HEK293 (cell line): ENCODE results near the gene SMPX.

Experiments used
- CTCF ChIA-PET: fragments of 350-600 bp; formaldehyde crosslinking; extraction: SDS; loops from one replicate; lab custom pipeline; 2021; ENCODE audit warnings: antibody characterized with exemption; lab: Yijun Ruan, JAX
- POLR2A ChIA-PET: fragments of 300-600 bp; formaldehyde crosslinking; extraction: SDS; loops from one replicate; lab custom pipeline; 2020; ENCODE audit warnings: antibody characterized with exemption, inconsistent platforms; lab: Yijun Ruan, JAX
- H3K27ac ChIP-seq: fragments of 200-500 bp; sonication (Bioruptor generic); 2 replicates; pipeline ENCODE4 v1.5.1; 2014; ENCODE audit warnings: low read depth, low read length, control low read depth, inconsistent platforms; ENCODE audit errors: extremely low read depth
- H3K36me3 ChIP-seq, 2 experiments: fragments of 200-500 bp in 1 of 2; sonication (Bioruptor generic) in 1 of 2; 1 replicate in 1 of 2; 2 replicates in 1 of 2; pipeline ENCODE4 v1.5.1; 2014 to 2017; ENCODE audit warnings: inconsistent platforms in 2 of 2, low read length in 2 of 2; ENCODE audit not compliant: control insufficient read depth in 2 of 2, insufficient read depth in 1 of 2
- H3K4me1 ChIP-seq: fragments of 200-500 bp; sonication (Bioruptor generic); 2 replicates; pipeline ENCODE4 v1.5.1; 2014; ENCODE audit warnings: mild to moderate bottlenecking, low read length, inconsistent platforms; ENCODE audit not compliant: control insufficient read depth, insufficient read depth
- H3K4me3 ChIP-seq: 2 replicates; pipeline ENCODE4 v1.5.1; 2011; ENCODE audit warnings: low read depth, mild to moderate bottlenecking, control low read depth, low read length, moderate library complexity
- H3K9me3 ChIP-seq: fragments of 200-500 bp; sonication (Bioruptor generic); 2 replicates; pipeline ENCODE4 v1.5.1; 2014; ENCODE audit warnings: low read depth, low read length, inconsistent platforms; ENCODE audit not compliant: control insufficient read depth, insufficient read depth
- KLF1 ChIP-seq: fragments of 450-650 bp; formaldehyde crosslinking; IDR thresholded peaks from 2 replicates; pipeline ENCODE4 v1.5.1; 2016; ENCODE audit warnings: missing biosample characterization, missing genetic modification characterization
- OSR2 ChIP-seq: fragments of 450-650 bp; formaldehyde crosslinking; IDR thresholded peaks from 2 replicates; pipeline ENCODE4 v1.5.1; 2016; ENCODE audit warnings: missing biosample characterization, missing genetic modification characterization
- ZFP37 ChIP-seq: fragments of 450-650 bp; formaldehyde crosslinking; IDR thresholded peaks from 2 replicates; pipeline ENCODE4 v1.5.1; 2016; ENCODE audit warnings: missing biosample characterization, missing genetic modification characterization
- ZNF16 ChIP-seq: fragments of 450-650 bp; formaldehyde crosslinking; IDR thresholded peaks from 2 replicates; pipeline ENCODE4 v1.5.1; 2016; ENCODE audit warnings: low read depth, missing biosample characterization, missing genetic modification characterization
- ZNF416 ChIP-seq: fragments of 450-650 bp; formaldehyde crosslinking; IDR thresholded peaks from 2 replicates; pipeline ENCODE4 v1.5.1; 2016; ENCODE audit warnings: missing biosample characterization, missing genetic modification characterization
- ZNF433 ChIP-seq: fragments of 450-650 bp; formaldehyde crosslinking; IDR thresholded peaks from 2 replicates; pipeline ENCODE4 v1.5.1; 2016; ENCODE audit warnings: missing biosample characterization, missing genetic modification characterization, low read depth
- ZNF701 ChIP-seq: fragments of 450-650 bp; formaldehyde crosslinking; IDR thresholded peaks from 2 replicates; pipeline ENCODE4 v1.5.1; 2016; ENCODE audit warnings: missing biosample characterization, missing genetic modification characterization
- ZNF785 ChIP-seq: fragments of 450-650 bp; formaldehyde crosslinking; IDR thresholded peaks from 2 replicates; pipeline ENCODE4 v1.5.1; 2016; ENCODE audit warnings: missing biosample characterization, missing genetic modification characterization
- ZSCAN23 ChIP-seq: fragments of 450-650 bp; formaldehyde crosslinking; IDR thresholded peaks from 2 replicates; pipeline ENCODE4 v1.5.1; 2016; ENCODE audit warnings: missing biosample characterization, missing genetic modification characterization
- TF ChIP-seq, protein P1 (sequence below): fragments of 450-650 bp; formaldehyde crosslinking; IDR thresholded peaks from 2 replicates; pipeline ENCODE4 v1.5.1; 2016; ENCODE audit warnings: missing biosample characterization, missing genetic modification characterization, low read depth
- TF ChIP-seq, protein P2 (sequence below): fragments of 450-650 bp; formaldehyde crosslinking; IDR thresholded peaks from 2 replicates; pipeline ENCODE4 v1.5.1; 2016; ENCODE audit warnings: missing biosample characterization, missing genetic modification characterization
- TF ChIP-seq, protein P3 (sequence below): fragments of 450-650 bp; formaldehyde crosslinking; IDR thresholded peaks from 2 replicates; pipeline ENCODE4 v1.5.1; 2016; ENCODE audit warnings: missing biosample characterization, missing genetic modification characterization
- TF ChIP-seq, protein P4 (sequence below): sonication (generic); formaldehyde crosslinking; IDR thresholded peaks from 2 replicates; pipeline ENCODE4 v1.8.1; 2022; ENCODE audit warnings: mild to moderate bottlenecking, moderate library complexity, missing genetic modification reagents

SMPX gene

DNA sequence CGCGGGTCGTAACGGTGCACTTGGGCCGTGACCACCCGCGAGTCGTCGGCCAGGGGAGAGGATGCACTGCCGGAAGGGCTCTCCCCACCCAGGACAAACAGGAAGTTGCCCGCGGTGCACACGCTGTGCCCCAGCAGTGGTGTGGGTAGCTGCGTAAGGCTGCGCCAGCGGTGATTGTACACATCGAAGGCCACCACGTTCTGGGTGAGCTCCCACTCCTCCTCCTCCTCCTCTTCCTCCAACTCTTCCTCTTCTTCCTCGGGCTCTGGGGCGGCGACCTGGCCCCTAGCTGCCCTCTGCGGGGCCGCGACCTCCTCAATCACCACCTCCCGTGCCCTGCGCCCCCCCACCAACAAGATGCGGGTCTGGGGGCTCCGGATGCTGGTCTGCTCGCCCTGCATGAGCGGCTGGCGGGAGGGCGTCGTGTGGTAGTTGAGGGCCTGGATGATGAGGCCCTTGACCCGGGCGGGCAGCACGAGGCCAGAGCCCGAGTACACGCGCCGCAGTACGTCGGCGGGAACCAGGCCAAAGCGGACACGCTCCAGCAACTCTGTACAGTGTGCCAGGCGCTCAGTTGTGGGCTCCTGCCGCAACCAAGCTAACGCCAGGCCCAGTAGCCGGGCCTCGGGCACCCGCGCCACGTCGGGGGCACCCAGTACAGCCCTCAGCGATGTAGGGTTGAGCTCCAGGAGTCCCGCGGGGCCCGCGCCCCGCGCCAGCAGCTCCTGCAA is 101.2 kb downstream of the SMPX start:
- ChIA-PET CTCF (no interaction called here), POLR2A (no interaction called here)

More for the DNA sequence above, 101.2 kb downstream of the SMPX start:
- Histone ChIP-seq H3K9me3 (no peaks in the 10 kb centered on the region), H3K27ac (no peak overlapping the region), H3K4me3 (no peak overlapping the region), H3K36me3 (no peaks in the 10 kb centered on the region), H3K4me1 (no peaks in the 10 kb centered on the region)
- TF ChIP-seq KLF1 (tag by site-specific recombination): no peak
- no peak for TF ChIP-seq ZNF433 (tag by site-specific recombination)
- no peak for TF ChIP-seq ZNF701
- TF ChIP-seq ZFP37 (tag by site-specific recombination): no peak
- TF ChIP-seq ZSCAN23 (tag by site-specific recombination): no peak
- TF ChIP-seq, protein P1, sequence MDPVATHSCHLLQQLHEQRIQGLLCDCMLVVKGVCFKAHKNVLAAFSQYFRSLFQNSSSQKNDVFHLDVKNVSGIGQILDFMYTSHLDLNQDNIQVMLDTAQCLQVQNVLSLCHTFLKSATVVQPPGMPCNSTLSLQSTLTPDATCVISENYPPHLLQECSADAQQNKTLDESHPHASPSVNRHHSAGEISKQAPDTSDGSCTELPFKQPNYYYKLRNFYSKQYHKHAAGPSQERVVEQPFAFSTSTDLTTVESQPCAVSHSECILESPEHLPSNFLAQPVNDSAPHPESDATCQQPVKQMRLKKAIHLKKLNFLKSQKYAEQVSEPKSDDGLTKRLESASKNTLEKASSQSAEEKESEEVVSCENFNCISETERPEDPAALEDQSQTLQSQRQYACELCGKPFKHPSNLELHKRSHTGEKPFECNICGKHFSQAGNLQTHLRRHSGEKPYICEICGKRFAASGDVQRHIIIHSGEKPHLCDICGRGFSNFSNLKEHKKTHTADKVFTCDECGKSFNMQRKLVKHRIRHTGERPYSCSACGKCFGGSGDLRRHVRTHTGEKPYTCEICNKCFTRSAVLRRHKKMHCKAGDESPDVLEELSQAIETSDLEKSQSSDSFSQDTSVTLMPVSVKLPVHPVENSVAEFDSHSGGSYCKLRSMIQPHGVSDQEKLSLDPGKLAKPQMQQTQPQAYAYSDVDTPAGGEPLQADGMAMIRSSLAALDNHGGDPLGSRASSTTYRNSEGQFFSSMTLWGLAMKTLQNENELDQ (tag by site-specific recombination): no peak
- no peak for TF ChIP-seq ZNF785 (tag by site-specific recombination)
- no peak for TF ChIP-seq ZNF416 (tag by site-specific recombination)
- no peak for TF ChIP-seq ZNF16
- TF ChIP-seq, protein P2, sequence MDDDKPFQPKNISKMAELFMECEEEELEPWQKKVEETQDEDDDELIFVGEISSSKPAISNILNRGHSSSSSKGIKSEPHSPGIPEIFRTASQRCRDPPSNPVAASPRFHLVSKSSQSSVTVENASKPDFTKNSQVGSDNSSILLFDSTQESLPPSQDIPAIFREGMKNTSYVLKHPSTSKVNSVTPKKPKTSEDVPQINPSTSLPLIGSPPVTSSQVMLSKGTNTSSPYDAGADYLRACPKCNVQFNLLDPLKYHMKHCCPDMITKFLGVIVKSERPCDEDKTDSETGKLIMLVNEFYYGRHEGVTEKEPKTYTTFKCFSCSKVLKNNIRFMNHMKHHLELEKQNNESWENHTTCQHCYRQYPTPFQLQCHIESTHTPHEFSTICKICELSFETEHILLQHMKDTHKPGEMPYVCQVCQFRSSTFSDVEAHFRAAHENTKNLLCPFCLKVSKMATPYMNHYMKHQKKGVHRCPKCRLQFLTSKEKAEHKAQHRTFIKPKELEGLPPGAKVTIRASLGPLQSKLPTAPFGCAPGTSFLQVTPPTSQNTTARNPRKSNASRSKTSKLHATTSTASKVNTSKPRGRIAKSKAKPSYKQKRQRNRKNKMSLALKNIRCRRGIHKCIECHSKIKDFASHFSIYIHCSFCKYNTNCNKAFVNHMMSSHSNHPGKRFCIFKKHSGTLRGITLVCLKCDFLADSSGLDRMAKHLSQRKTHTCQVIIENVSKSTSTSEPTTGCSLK (tag by site-specific recombination): no peak
- TF ChIP-seq, protein P3, sequence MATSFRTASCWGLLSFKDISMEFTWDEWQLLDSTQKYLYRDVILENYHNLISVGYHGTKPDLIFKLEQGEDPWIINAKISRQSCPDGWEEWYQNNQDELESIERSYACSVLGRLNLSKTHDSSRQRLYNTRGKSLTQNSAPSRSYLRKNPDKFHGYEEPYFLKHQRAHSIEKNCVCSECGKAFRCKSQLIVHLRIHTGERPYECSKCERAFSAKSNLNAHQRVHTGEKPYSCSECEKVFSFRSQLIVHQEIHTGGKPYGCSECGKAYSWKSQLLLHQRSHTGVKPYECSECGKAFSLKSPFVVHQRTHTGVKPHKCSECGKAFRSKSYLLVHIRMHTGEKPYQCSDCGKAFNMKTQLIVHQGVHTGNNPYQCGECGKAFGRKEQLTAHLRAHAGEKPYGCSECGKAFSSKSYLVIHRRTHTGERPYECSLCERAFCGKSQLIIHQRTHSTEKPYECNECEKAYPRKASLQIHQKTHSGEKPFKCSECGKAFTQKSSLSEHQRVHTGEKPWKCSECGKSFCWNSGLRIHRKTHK (tag by site-specific recombination): no peak
- TF ChIP-seq OSR2 (tag by site-specific recombination): no peak
- TF ChIP-seq, protein P4, sequence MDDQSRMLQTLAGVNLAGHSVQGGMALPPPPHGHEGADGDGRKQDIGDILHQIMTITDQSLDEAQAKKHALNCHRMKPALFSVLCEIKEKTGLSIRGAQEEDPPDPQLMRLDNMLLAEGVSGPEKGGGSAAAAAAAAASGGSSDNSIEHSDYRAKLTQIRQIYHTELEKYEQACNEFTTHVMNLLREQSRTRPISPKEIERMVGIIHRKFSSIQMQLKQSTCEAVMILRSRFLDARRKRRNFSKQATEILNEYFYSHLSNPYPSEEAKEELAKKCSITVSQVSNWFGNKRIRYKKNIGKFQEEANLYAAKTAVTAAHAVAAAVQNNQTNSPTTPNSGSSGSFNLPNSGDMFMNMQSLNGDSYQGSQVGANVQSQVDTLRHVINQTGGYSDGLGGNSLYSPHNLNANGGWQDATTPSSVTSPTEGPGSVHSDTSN (CRISPR knock-in tag): no peak
